Upper lobe of right lung (tissue), 1 donor: ENCODE measurements around the gene GPR152. TPM values are rescaled to one million over a fixed set of nuclear protein-coding genes. Genes with fewer than 3 reads are reported as not detected.
A peak's percentile ranks its signal among the peaks of the same experiment; 100 is the strongest.
"Not testable (repeated sequence)": the region's sequence is repeated elsewhere in the genome, so short reads cannot be mapped to it uniquely, and the experiment has no call there.

Source experiments
- ATAC-seq: fragments of 200-7000 bp; cut with Tn5 transposase; one replicate; pipeline ENCODE4 v1.9.1; 2020; ENCODE audit warnings: mild to moderate bottlenecking, moderate library complexity
- DNase-seq: peaks from one replicate; pipeline ENCODE4 v3.0.0-alpha.2; 2020
- H3K27ac ChIP-seq: fragments of 200-600 bp; one replicate; pipeline ENCODE4 v1.8.0; 2022
- H3K27me3 ChIP-seq: fragments of 200-600 bp; one replicate; pipeline ENCODE4 v1.8.0; 2022; ENCODE audit warnings: mild to moderate bottlenecking
- H3K36me3 ChIP-seq: fragments of 200-600 bp; one replicate; pipeline ENCODE4 v1.8.0; 2022
- H3K4me1 ChIP-seq: fragments of 200-600 bp; one replicate; pipeline ENCODE4 v1.8.0; 2022
- H3K4me3 ChIP-seq: fragments of 200-600 bp; one replicate; pipeline ENCODE4 v1.8.0; 2022; ENCODE audit warnings: mild to moderate bottlenecking
- H3K9me3 ChIP-seq: fragments of 200-600 bp; one replicate; pipeline ENCODE4 v1.8.0; 2022
- CTCF ChIP-seq: fragments of 200-600 bp; IDR thresholded peaks from one replicate; pipeline ENCODE4 v1.8.0; 2022; ENCODE audit warnings: antibody characterized with exemption
- intact Hi-C: fragments of 100-400 bp; cut with DNase I; formaldehyde crosslinking; loops from one replicate; pipeline ENCODE4 v1.11.0; 2022
- total RNA-seq: library from RNA; stranded (reverse); fragmentation: NEBNext Ultra II Directional; extraction: Animal tissue kit (Norgen Biotek cat#: 25700); gene quantifications from one replicate; pipeline ENCODE4 v1.2.1, GENCODE V29; 2021
- donor health status: DM: no; HTN: yes; CAD: no; lungs with severe emphysema.

GPR152 gene
- total RNA-seq, 1 donor from 2014 or later = not detected

- Histone ChIP-seq H3K27me3 (no peaks in the 10 kb centered on the region), H3K27ac (peak overlapping the region; percentile 36), H3K36me3 (no peaks in the 10 kb centered on the region), H3K4me3 (no peak overlapping the region), H3K4me1 (peaks cover 24% of the 10 kb centered on the region), H3K9me3 (no peaks in the 10 kb centered on the region)
- intact Hi-C loops = loop anchor here (10.0 kb wide), 1 partner anchor 98 kb away; the partner anchor contains the start of genes CDK2AP2 and PITPNM1
- DNase-seq (no peak), ATAC-seq (no peak)
- no peak for TF ChIP-seq CTCF
These were observed 45.4 kb downstream of the GPR152 start for GRCh38 chr11:67406969-67407687.

- Histone ChIP-seq H3K9me3 (no peaks in the 10 kb centered on the region), H3K27ac (peak overlapping the region; percentile 36), H3K27me3 (no peaks in the 10 kb centered on the region), H3K36me3 (no peaks in the 10 kb centered on the region), H3K4me3 (no peak overlapping the region), H3K4me1 (peaks cover 25% of the 10 kb centered on the region)
- ATAC-seq (no peak), DNase-seq (no peak)
- intact Hi-C loops = loop anchor here (10.0 kb wide), 1 partner anchor 98 kb away; the partner anchor contains the start of genes CDK2AP2 and PITPNM1
- TF ChIP-seq CTCF = no peak
These were observed 46.0 kb downstream of the GPR152 start for GRCh38 chr11:67406420-67406968.

- peak overlapping the region; percentile 36 for H3K27ac ChIP-seq
- DNase-seq = no peak
- H3K4me1 ChIP-seq = peaks cover 27% of the 10 kb centered on the region
- no peaks in the 10 kb centered on the region for H3K27me3 ChIP-seq
- H3K36me3 ChIP-seq = no peaks in the 10 kb centered on the region
- H3K9me3 ChIP-seq = no peaks in the 10 kb centered on the region
- ATAC-seq = no peak
- no peak for TF ChIP-seq CTCF
- intact Hi-C loops = loop anchor here (10.0 kb wide), 1 partner anchor 99 kb away; the partner anchor contains the start of genes CDK2AP2 and PITPNM1
- peak overlapping the region; percentile 49 for H3K4me3 ChIP-seq
These were observed 46.7 kb downstream of the GPR152 start for GRCh38 chr11:67405688-67406339.

GRCh38 chr11:67405196-67405567, 47.3 kb downstream of the GPR152 start:
- Histone ChIP-seq H3K9me3 (no peaks in the 10 kb centered on the region), H3K36me3 (peaks cover 4% of the 10 kb centered on the region), H3K4me3 (peak overlapping the region; percentile 49), H3K27me3 (no peaks in the 10 kb centered on the region), H3K27ac (peak overlapping the region; percentile 72), H3K4me1 (peaks cover 33% of the 10 kb centered on the region)
- DNase-seq (no peak), ATAC-seq (no peak)
- intact Hi-C loops = loop anchor here (10.0 kb wide), 1 partner anchor 100 kb away; the partner anchor contains the start of genes CDK2AP2 and PITPNM1
- no peak for TF ChIP-seq CTCF

- peaks cover 34% of the 10 kb centered on the region for H3K4me1 ChIP-seq
- peak overlapping the region; percentile 49 for H3K4me3 ChIP-seq
- H3K27ac ChIP-seq = peak overlapping the region; percentile 72
- intact Hi-C loops = loop anchor here (10.0 kb wide), 1 partner anchor 100 kb away; the partner anchor contains the start of genes CDK2AP2 and PITPNM1
- peaks cover 10% of the 10 kb centered on the region for H3K36me3 ChIP-seq
- peak; percentile 33 for ATAC-seq
- no peak for TF ChIP-seq CTCF
- H3K27me3 ChIP-seq = no peaks in the 10 kb centered on the region
- peak; percentile 83 for DNase-seq
- no peaks in the 10 kb centered on the region for H3K9me3 ChIP-seq
These were observed 47.9 kb downstream of the GPR152 start for GRCh38 chr11:67404515-67405195.

GRCh38 chr11:67403085-67403484, 49.4 kb downstream of the GPR152 start:
- not testable (repeated sequence) for DNase-seq, ATAC-seq, H3K27me3 ChIP-seq, H3K9me3 ChIP-seq
- peaks cover 36% of the 10 kb centered on the region for H3K4me1 ChIP-seq
- intact Hi-C loops = loop anchor here (10.0 kb wide), 1 partner anchor 102 kb away; the partner anchor contains the start of genes CDK2AP2 and PITPNM1
- H3K4me3 ChIP-seq = peak overlapping the region; percentile 49
- H3K36me3 ChIP-seq = peaks cover 25% of the 10 kb centered on the region
- peak overlapping the region; percentile 72 for H3K27ac ChIP-seq

GRCh38 chr11:67402192-67402839, 50.2 kb downstream of the GPR152 start:
- intact Hi-C loops = loop anchor here (10.0 kb wide), 1 partner anchor 102 kb away; the partner anchor contains the start of genes CDK2AP2 and PITPNM1
- not testable (repeated sequence) for H3K9me3 ChIP-seq, ATAC-seq, H3K27me3 ChIP-seq, DNase-seq
- Histone ChIP-seq H3K36me3 (peaks cover 33% of the 10 kb centered on the region), H3K4me3 (peak overlapping the region; percentile 50), H3K27ac (peak overlapping the region; percentile 91), H3K4me1 (peaks cover 37% of the 10 kb centered on the region)
